GM19468 (cell line): ENCODE measurements around the gene SPON1.
"Not testable (repeated sequence)": the region's sequence is repeated elsewhere in the genome, so short reads cannot be mapped to it uniquely, and the experiment has no call there.

Experiments
- ATAC-seq: cut with Tn5 transposase; IDR thresholded peaks from one replicate; pipeline ENCODE4 v1.9.1; 2021; ENCODE audit warnings: mild to moderate bottlenecking, moderate library complexity, moderate number of reproducible peaks; ENCODE audit not compliant: unreplicated experiment; ENCODE audit errors: extremely low read depth

Gene SPON1

GRCh38 chr11:14229472-14229871, 266.9 kb downstream of the SPON1 start:
- no peak for ATAC-seq

- ATAC-seq, result no peak
Observed at GRCh38 chr11:14230407-14230806, 267.9 kb downstream of the SPON1 start.

GRCh38 chr11:14232652-14233051, 270.1 kb downstream of the SPON1 start:
- no peak for ATAC-seq

GRCh38 chr11:14234446-14234845, 271.9 kb downstream of the SPON1 start:
- no peak for ATAC-seq

- ATAC-seq, result no peak
Observed at GRCh38 chr11:14235701-14236100, 273.2 kb downstream of the SPON1 start.

GRCh38 chr11:14237444-14237961, 275.0 kb downstream of the SPON1 start:
- ATAC-seq, result peak; percentile 82

- no peak for ATAC-seq
Observed at GRCh38 chr11:14240221-14240620, 277.7 kb downstream of the SPON1 start.

- no peak for ATAC-seq
Observed at GRCh38 chr11:14240951-14241350, 278.4 kb downstream of the SPON1 start.

GRCh38 chr11:14242187-14242586, 279.7 kb downstream of the SPON1 start:
- no peak for ATAC-seq

GRCh38 chr11:14242733-14243132, 280.2 kb downstream of the SPON1 start:
- no peak for ATAC-seq

GRCh38 chr11:14244926-14245325, 282.4 kb downstream of the SPON1 start:
- ATAC-seq, result no peak

- no peak for ATAC-seq
Observed at GRCh38 chr11:14245444-14245843, 282.9 kb downstream of the SPON1 start.

- no peak for ATAC-seq
Observed at GRCh38 chr11:14248580-14248981, 286.1 kb downstream of the SPON1 start.

- no peak for ATAC-seq
Observed at GRCh38 chr11:14249121-14249963, 286.8 kb downstream of the SPON1 start.

- no peak for ATAC-seq
Observed at GRCh38 chr11:14251754-14252153, 289.2 kb downstream of the SPON1 start.

- not testable (repeated sequence) for ATAC-seq
Observed at GRCh38 chr11:14252501-14252900, 290.0 kb downstream of the SPON1 start.

- ATAC-seq, result no peak
Observed at GRCh38 chr11:14253421-14253820, 290.9 kb downstream of the SPON1 start.

GRCh38 chr11:14253840-14254239, 291.3 kb downstream of the SPON1 start:
- no peak for ATAC-seq

- no peak for ATAC-seq
Observed at GRCh38 chr11:14254533-14255237, 292.2 kb downstream of the SPON1 start.

GRCh38 chr11:14255238-14255534, 292.7 kb downstream of the SPON1 start:
- ATAC-seq, result no peak

- no peak for ATAC-seq
Observed at GRCh38 chr11:14258221-14258935, 295.9 kb downstream of the SPON1 start.
